Sigmoid colon (tissue), 7 donors: Measurements from ENCODE around the gene VGLL4. TPM values are rescaled to one million over a fixed set of nuclear protein-coding genes. Genes with fewer than 3 reads are reported as not detected.

Experiments
- DNase-seq: peaks from one replicate; pipeline ENCODE4 v3.0.0-alpha.2; 2019
- H3K27ac ChIP-seq, 4 donors: fragments of 200-600 bp; sonication (generic); one replicate each; pipeline ENCODE4 v1.5.1; 2016 to 2019; ENCODE audit warnings: mild to moderate bottlenecking in 1 of 4
- H3K27me3 ChIP-seq, 3 donors: fragments of 200-600 bp; sonication (generic); one replicate each; pipeline ENCODE4 v1.5.1; 2019; ENCODE audit warnings: mild to moderate bottlenecking in 1 of 3
- H3K36me3 ChIP-seq, 4 donors: fragments of 200-600 bp; sonication (generic); one replicate each; pipeline ENCODE4 v1.5.1; 2016 to 2019
- H3K4me1 ChIP-seq, 4 donors: fragments of 200-600 bp; sonication (generic); one replicate each; pipeline ENCODE4 v1.5.1; 2017 to 2019
- H3K4me3 ChIP-seq, 4 donors: fragments of 200-600 bp; sonication (generic); one replicate each; pipeline ENCODE4 v1.5.1; 2017 to 2019; ENCODE audit warnings: mild to moderate bottlenecking in 2 of 4, moderate library complexity in 1 of 4
- H3K9me3 ChIP-seq, 4 donors: fragments of 200-600 bp in 3 of 4; sonication (generic) in 3 of 4; one replicate each; pipeline versions ENCODE4 v1.5.1 to v1.6.1; 2013 to 2019
- CTCF ChIP-seq, 4 experiments: fragments of 450-650 bp in 3 of 4; fragments of 200-600 bp in 1 of 4; IDR thresholded peaks; one replicate each; pipeline ENCODE4 v1.5.1; 2016 to 2019; ENCODE audit warnings: antibody characterized with exemption in 4 of 4, mild to moderate bottlenecking in 3 of 4, moderate library complexity in 2 of 4
- EP300 ChIP-seq, 4 donors: sonication (generic); formaldehyde crosslinking; IDR thresholded peaks; one replicate each; pipeline ENCODE4 v1.6.1; 2017; ENCODE audit warnings: antibody characterized with exemption in 4 of 4
- POLR2A ChIP-seq, 2 donors: fragments of 450-650 bp; IDR thresholded peaks; one replicate each; pipeline ENCODE4 v1.6.1; 2016; ENCODE audit warnings: antibody characterized with exemption in 2 of 2, mild to moderate bottlenecking in 2 of 2, moderate library complexity in 2 of 2
- POLR2AphosphoS5 ChIP-seq, 4 donors: sonication (generic); formaldehyde crosslinking; IDR thresholded peaks; one replicate each; pipeline ENCODE4 v1.6.1; 2017; ENCODE audit warnings: antibody characterized with exemption in 4 of 4
- WGBS, 2 donors: extraction: QIAGEN DNeasy Blood & Tissue Kit; methylation state at CpG; one replicate each; pipeline ENCODE4 v1.1.7; 2013; 5-methylcytosine and 5-hydroxymethylcytosine counted together
- intact Hi-C: fragments of 100-400 bp; cut with DNase I; formaldehyde crosslinking; loops from one replicate; pipeline ENCODE4 v1.15.1; 2023
- polyA plus RNA-seq, 3 donors: library from polyadenylated mRNA; stranded (reverse); fragments of 200-250 nt; gene quantifications; one replicate each; pipeline ENCODE4 v1.2.3, GENCODE V29; 2013
- total RNA-seq, 4 donors: library from RNA; depleted of rRNA; stranded (reverse); fragments of >200 nt; gene quantifications; one replicate each; pipeline ENCODE4 v1.1.0, GENCODE V29; 2016
- donor health status: healthy with polysubstance abuse.
- donor health status: Bipolar disorder and iron deficiency.
- donor health status: healthy.

Gene VGLL4
- total and polyA plus RNA-seq, 7 donors, result 26.4 to 56.5 (median 41.5) TPM

- H3K27ac ChIP-seq, result peak overlapping the region; percentile 69 to 86 (median 78)
- H3K4me3 ChIP-seq, result no peak overlapping the region
- H3K27me3 ChIP-seq, result no peaks in the 10 kb centered on the region
- H3K36me3 ChIP-seq, result no peaks in the 10 kb centered on the region
- peaks cover 0 to 63% (median 55%) of the 10 kb centered on the region in 4 donors for H3K4me1 ChIP-seq
- DNase-seq, result no peak
- no peaks in the 10 kb centered on the region for H3K9me3 ChIP-seq
- intact Hi-C loops, result no loop called here
- TF ChIP-seq POLR2AphosphoS5 (IDR thresholded peaks at IDR 0.05) (no peak), POLR2A (IDR thresholded peaks at IDR 0.05) (no peak), EP300 (IDR thresholded peaks at IDR 0.05) (no peak), CTCF (IDR thresholded peaks at IDR 0.05) (no peak)
Measured at GRCh38 chr3:11583235-11583634, 60.5 kb downstream of the VGLL4 start.

- no peaks in the 10 kb centered on the region for H3K9me3 ChIP-seq
- TF ChIP-seq CTCF (IDR thresholded peaks at IDR 0.05) (no peak), POLR2A (IDR thresholded peaks at IDR 0.05) (no peak), POLR2AphosphoS5 (IDR thresholded peaks at IDR 0.05) (peak in 3 of 4 donors; percentile 20 to 44 (median 34))
- H3K36me3 ChIP-seq, result no peaks in the 10 kb centered on the region
- 6 to 11% methylated on average over 13 of the region's 13 CpGs for WGBS, 2 donors
- intact Hi-C loops, result no loop called here
- peaks cover 0 to 60% (median 50%) of the 10 kb centered on the region in 4 donors for H3K4me1 ChIP-seq
- H3K27ac ChIP-seq, result peak overlapping the region; percentile 69 to 86 (median 78)
- DNase-seq, result peak; percentile 90
- H3K4me3 ChIP-seq, result peak overlapping the region; percentile 18 to 37 (median 30)
- H3K27me3 ChIP-seq, result no peaks in the 10 kb centered on the region
Measured at GRCh38 chr3:11582191-11582968, 61.3 kb downstream of the VGLL4 start.

GRCh38 chr3:11581237-11582190, 62.2 kb downstream of the VGLL4 start:
- intact Hi-C loops, result no loop called here

GRCh38 chr3:11580645-11581044, 63.1 kb downstream of the VGLL4 start:
- DNase-seq, result no peak
- Histone ChIP-seq H3K9me3 (no peaks in the 10 kb centered on the region), H3K4me1 (peaks cover 0 to 68% (median 56%) of the 10 kb centered on the region in 4 donors), H3K36me3 (no peaks in the 10 kb centered on the region), H3K27ac (peak overlapping the region in 3 of 4 donors; percentile 77 to 86 (median 78)), H3K4me3 (no peak overlapping the region), H3K27me3 (no peaks in the 10 kb centered on the region)
- 89 to 91% methylated on average over 2 of the region's 2 CpGs for WGBS, 2 donors
- no peak for TF ChIP-seq POLR2AphosphoS5 (IDR thresholded peaks at IDR 0.05)
- no peak for TF ChIP-seq POLR2A (IDR thresholded peaks at IDR 0.05)
- no peak for TF ChIP-seq CTCF (IDR thresholded peaks at IDR 0.05)
- no peak for TF ChIP-seq EP300 (IDR thresholded peaks at IDR 0.05)
- intact Hi-C loops, result no loop called here

More at GRCh38 chr3:11581237-11582190, 62.2 kb downstream of the VGLL4 start:
- 36 to 60% methylated on average over 16 of the region's 16 CpGs for WGBS, 2 donors
- peak overlapping the region; percentile 18 to 37 (median 30) for H3K4me3 ChIP-seq
- H3K27ac ChIP-seq, result peak overlapping the region; percentile 69 to 86 (median 78)
- H3K27me3 ChIP-seq, result no peaks in the 10 kb centered on the region
- no peak for DNase-seq
- H3K9me3 ChIP-seq, result no peaks in the 10 kb centered on the region
- TF ChIP-seq POLR2AphosphoS5 (IDR thresholded peaks at IDR 0.05) (peak in 1 of 4 donors; percentile 3), CTCF (IDR thresholded peaks at IDR 0.05) (no peak), POLR2A (IDR thresholded peaks at IDR 0.05) (no peak), EP300 (IDR thresholded peaks at IDR 0.05) (no peak)
- H3K36me3 ChIP-seq, result no peaks in the 10 kb centered on the region
- H3K4me1 ChIP-seq, result peaks cover 0 to 62% (median 51%) of the 10 kb centered on the region in 4 donors
